Loucy (cell line): ENCODE results near the gene FFAR2.

Experiments
- CTCF ChIP-seq: fragments of 200-600 bp; sonication (generic); conservative IDR thresholded peaks from 2 replicates; pipeline ENCODE4 v1.5.1; 2014; ENCODE audit warnings: mild to moderate bottlenecking, antibody characterized with exemption, low read length
- EZH2phosphoT487 ChIP-seq: fragments of 200-600 bp; IDR thresholded peaks from 2 replicates; pipeline ENCODE4 v1.6.1; 2018; ENCODE audit warnings: antibody characterized with exemption, mild to moderate bottlenecking, moderate library complexity, borderline replicate concordance

GRCh38 chr19:35421362-35421761 lies 26.7 kb upstream of the FFAR2 start:
- no peak for TF ChIP-seq CTCF
- TF ChIP-seq EZH2phosphoT487, result no peak
